Lower leg skin (tissue), 4 donors: ENCODE data around the gene PARP14. TPM values are rescaled to one million over a fixed set of nuclear protein-coding genes. Genes with fewer than 3 reads are reported as not detected.
"Not testable (repeated sequence)": the region's sequence is repeated elsewhere in the genome, so short reads cannot be mapped to it uniquely, and the experiment has no call there.

Experiments
- DNase-seq, 2 donors: peaks; one replicate each; pipeline ENCODE4 v3.0.0-alpha.2; 2019; ENCODE audit warnings: low spot score in 2 of 2
- H3K4me3 ChIP-seq: fragments of 200-600 bp; sonication (generic); 2 replicates; pipeline ENCODE4 v1.5.1; 2017; ENCODE audit warnings: mild to moderate bottlenecking, low read depth; ENCODE audit not compliant: poor library complexity, severe bottlenecking
- CTCF ChIP-seq, 3 donors: fragments of 450-650 bp; IDR thresholded peaks; one replicate each; pipeline ENCODE4 v1.5.1; 2016; ENCODE audit warnings: antibody characterized with exemption in 3 of 3, mild to moderate bottlenecking in 3 of 3, moderate library complexity in 2 of 3
- POLR2A ChIP-seq, 2 donors: fragments of 450-650 bp; IDR thresholded peaks; one replicate each; pipeline ENCODE4 v1.6.1; 2016 to 2017; ENCODE audit warnings: antibody characterized with exemption in 2 of 2, mild to moderate bottlenecking in 1 of 2, moderate library complexity in 1 of 2
- WGBS, 2 donors: methylation state at CpG; one replicate each; pipeline ENCODE4 v1.1.5; 2018; 5-methylcytosine and 5-hydroxymethylcytosine counted together
- intact Hi-C: fragments of 100-400 bp; cut with DNase I; formaldehyde crosslinking; loops from one replicate; pipeline ENCODE4 v1.15.0; 2023; ENCODE audit warnings: low total_unique reads
- total RNA-seq, 4 donors: library from RNA; depleted of rRNA; stranded (reverse); fragments of >200 nt; gene quantifications; one replicate each; pipeline ENCODE4 v1.1.0, GENCODE V29; 2016

Gene PARP14
- total RNA-seq, 4 donors from 2014 or later, result 4.9 to 14.5 (median 9.4) TPM

GRCh38 chr3:122694966-122695365, 14.3 kb downstream of the PARP14 start:
- no peak for DNase-seq
- WGBS, 2 donors, result 83 to 85% methylated on average over 7 of the region's 7 CpGs
- intact Hi-C loops, result no loop called here
- no peak overlapping the region for H3K4me3 ChIP-seq
- no peak for TF ChIP-seq POLR2A (IDR thresholded peaks at IDR 0.05)
- TF ChIP-seq CTCF (IDR thresholded peaks at IDR 0.05), result no peak

GRCh38 chr3:122695927-122696561, 15.4 kb downstream of the PARP14 start:
- no peak for DNase-seq
- intact Hi-C loops, result no loop called here
- TF ChIP-seq CTCF (IDR thresholded peaks at IDR 0.05) (no peak), POLR2A (IDR thresholded peaks at IDR 0.05) (no peak)
- H3K4me3 ChIP-seq, result no peak overlapping the region

- TF ChIP-seq CTCF (IDR thresholded peaks at IDR 0.05) (no peak), POLR2A (IDR thresholded peaks at IDR 0.05) (no peak)
- intact Hi-C loops, result no loop called here
- no peak for DNase-seq
- H3K4me3 ChIP-seq, result no peak overlapping the region
- 45% methylated on average over 2 of the region's 2 CpGs for WGBS, 2 donors
Observed at GRCh38 chr3:122697952-122698620, 17.4 kb downstream of the PARP14 start.

GRCh38 chr3:122700193-122700592, 19.6 kb downstream of the PARP14 start:
- intact Hi-C loops, result no loop called here
- no peak for TF ChIP-seq POLR2A (IDR thresholded peaks at IDR 0.05)
- no peak for TF ChIP-seq CTCF (IDR thresholded peaks at IDR 0.05)
- H3K4me3 ChIP-seq, result no peak overlapping the region
- DNase-seq, result no peak
- WGBS, 2 donors, result 83 to 88% methylated on average over 2 of the region's 2 CpGs

- DNase-seq, result no peak
- TF ChIP-seq CTCF (IDR thresholded peaks at IDR 0.05) (no peak), POLR2A (IDR thresholded peaks at IDR 0.05) (no peak)
- 100% methylated on average over 1 of the region's 1 CpG for WGBS, 2 donors
- intact Hi-C loops, result no loop called here
- no peak overlapping the region for H3K4me3 ChIP-seq
Observed at GRCh38 chr3:122705379-122705778, 24.7 kb downstream of the PARP14 start.

GRCh38 chr3:122710616-122711251, 30.1 kb downstream of the PARP14 start:
- not testable (repeated sequence) for DNase-seq

More at GRCh38 chr3:122710616-122711251, 30.1 kb downstream of the PARP14 start:
- H3K4me3 ChIP-seq, intact Hi-C loops: not testable (repeated sequence)
- 95 to 100% methylated on average over 1 of the region's 1 CpG for WGBS, 2 donors
